ENCODE measurements around the gene BLM. TPM values are rescaled to one million over a fixed set of nuclear protein-coding genes. Genes with fewer than 3 reads are reported as not detected.

The BLM gene
- total RNA-seq, 1 donor from 2014 or later, result 3.7 TPM

- no peaks in the 10 kb centered on the region for H3K36me3 ChIP-seq (ENCODE audit: insufficient read depth, low read length)
- H3K4me2 ChIP-seq (ENCODE audit: low read length), result no peak overlapping the region
- H3K4me1 ChIP-seq (ENCODE audit: insufficient read depth, low read length), result no peaks in the 10 kb centered on the region
- no peak overlapping the region for H3K4me3 ChIP-seq (ENCODE audit: insufficient read depth, low read depth, low read length)
- H3K9me3 ChIP-seq (ENCODE audit: insufficient read depth, low read depth, low read length), result no peaks in the 10 kb centered on the region
- no peaks in the 10 kb centered on the region for H4K20me1 ChIP-seq (ENCODE audit: insufficient read depth, low read length)
- no peak overlapping the region for H3K27ac Mint-ChIP-seq (ENCODE audit: unreplicated experiment)
- H3K9me3 Mint-ChIP-seq (ENCODE audit: unreplicated experiment), result no peaks in the 10 kb centered on the region
- H3K27me3 ChIP-seq (ENCODE audit: insufficient read depth, low read length), result no peaks in the 10 kb centered on the region
- no peak for FAIRE-seq
- peaks cover 27% of the 10 kb centered on the region for H3K27me3 Mint-ChIP-seq (ENCODE audit: low read depth, unreplicated experiment)
- no peak overlapping the region for H3K9ac ChIP-seq (ENCODE audit: low read length)
- no peak overlapping the region for H3K4me3 Mint-ChIP-seq (ENCODE audit: unreplicated experiment)
- no peak for DNase-seq (ENCODE audit: low read depth)
- peaks cover 2% of the 10 kb centered on the region for H3K36me3 Mint-ChIP-seq (ENCODE audit: low read depth, unreplicated experiment)
- no peak overlapping the region for H3K27ac ChIP-seq (ENCODE audit: low read depth, low read length)
- TF ChIP-seq, protein P1, sequence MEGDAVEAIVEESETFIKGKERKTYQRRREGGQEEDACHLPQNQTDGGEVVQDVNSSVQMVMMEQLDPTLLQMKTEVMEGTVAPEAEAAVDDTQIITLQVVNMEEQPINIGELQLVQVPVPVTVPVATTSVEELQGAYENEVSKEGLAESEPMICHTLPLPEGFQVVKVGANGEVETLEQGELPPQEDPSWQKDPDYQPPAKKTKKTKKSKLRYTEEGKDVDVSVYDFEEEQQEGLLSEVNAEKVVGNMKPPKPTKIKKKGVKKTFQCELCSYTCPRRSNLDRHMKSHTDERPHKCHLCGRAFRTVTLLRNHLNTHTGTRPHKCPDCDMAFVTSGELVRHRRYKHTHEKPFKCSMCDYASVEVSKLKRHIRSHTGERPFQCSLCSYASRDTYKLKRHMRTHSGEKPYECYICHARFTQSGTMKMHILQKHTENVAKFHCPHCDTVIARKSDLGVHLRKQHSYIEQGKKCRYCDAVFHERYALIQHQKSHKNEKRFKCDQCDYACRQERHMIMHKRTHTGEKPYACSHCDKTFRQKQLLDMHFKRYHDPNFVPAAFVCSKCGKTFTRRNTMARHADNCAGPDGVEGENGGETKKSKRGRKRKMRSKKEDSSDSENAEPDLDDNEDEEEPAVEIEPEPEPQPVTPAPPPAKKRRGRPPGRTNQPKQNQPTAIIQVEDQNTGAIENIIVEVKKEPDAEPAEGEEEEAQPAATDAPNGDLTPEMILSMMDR (IDR thresholded peaks at IDR 0.05; ENCODE audit: insufficient read depth, low read depth, low read length), result no peak
- TF ChIP-seq EZH2 (IDR thresholded peaks at IDR 0.05; ENCODE audit: insufficient read depth, low read length), result no peak
- no peaks in the 10 kb centered on the region for H3K79me2 ChIP-seq (ENCODE audit: insufficient read depth, low read length)
- H3K4me1 Mint-ChIP-seq (ENCODE audit: low read depth, unreplicated experiment), result peaks cover 7% of the 10 kb centered on the region
- no peak overlapping the region for H2AFZ ChIP-seq (ENCODE audit: low read depth, low read length)
Measured at GRCh38 chr15:90818251-90819210, 101.4 kb downstream of the BLM start.

GRCh38 chr15:90819390-90819789 is 102.2 kb downstream of the BLM start:
- H2AFZ ChIP-seq (ENCODE audit: low read depth, low read length), result no peak overlapping the region

More at GRCh38 chr15:90819390-90819789, 102.2 kb downstream of the BLM start:
- no peak overlapping the region for H3K4me3 Mint-ChIP-seq (ENCODE audit: unreplicated experiment)
- H3K79me2 ChIP-seq (ENCODE audit: insufficient read depth, low read length), result no peaks in the 10 kb centered on the region
- no peaks in the 10 kb centered on the region for H3K9me3 ChIP-seq (ENCODE audit: insufficient read depth, low read depth, low read length)
- no peak overlapping the region for H3K4me3 ChIP-seq (ENCODE audit: insufficient read depth, low read depth, low read length)
- no peak overlapping the region for H3K4me2 ChIP-seq (ENCODE audit: low read length)
- peaks cover 31% of the 10 kb centered on the region for H3K27me3 Mint-ChIP-seq (ENCODE audit: low read depth, unreplicated experiment)
- H4K20me1 ChIP-seq (ENCODE audit: insufficient read depth, low read length), result no peaks in the 10 kb centered on the region
- no peak overlapping the region for H3K9ac ChIP-seq (ENCODE audit: low read length)
- H3K36me3 Mint-ChIP-seq (ENCODE audit: low read depth, unreplicated experiment), result peaks cover 2% of the 10 kb centered on the region
- TF ChIP-seq EZH2 (IDR thresholded peaks at IDR 0.05; ENCODE audit: insufficient read depth, low read length), result no peak
- TF ChIP-seq, protein P1 (IDR thresholded peaks at IDR 0.05; ENCODE audit: insufficient read depth, low read depth, low read length), result no peak
- FAIRE-seq, result no peak
- H3K9me3 Mint-ChIP-seq (ENCODE audit: unreplicated experiment), result no peaks in the 10 kb centered on the region
- no peak for DNase-seq (ENCODE audit: low read depth)
- H3K4me1 ChIP-seq (ENCODE audit: insufficient read depth, low read length), result no peaks in the 10 kb centered on the region
- H3K36me3 ChIP-seq (ENCODE audit: insufficient read depth, low read length), result no peaks in the 10 kb centered on the region
- H3K4me1 Mint-ChIP-seq (ENCODE audit: low read depth, unreplicated experiment), result peaks cover 3% of the 10 kb centered on the region
- H3K27ac ChIP-seq (ENCODE audit: low read depth, low read length), result no peak overlapping the region
- no peak overlapping the region for H3K27ac Mint-ChIP-seq (ENCODE audit: unreplicated experiment)
- H3K27me3 ChIP-seq (ENCODE audit: insufficient read depth, low read length), result no peaks in the 10 kb centered on the region

All from astrocyte (in vitro differentiated cells and primary cell).